ENCODE data around the gene PLA2G2C.

DNA sequence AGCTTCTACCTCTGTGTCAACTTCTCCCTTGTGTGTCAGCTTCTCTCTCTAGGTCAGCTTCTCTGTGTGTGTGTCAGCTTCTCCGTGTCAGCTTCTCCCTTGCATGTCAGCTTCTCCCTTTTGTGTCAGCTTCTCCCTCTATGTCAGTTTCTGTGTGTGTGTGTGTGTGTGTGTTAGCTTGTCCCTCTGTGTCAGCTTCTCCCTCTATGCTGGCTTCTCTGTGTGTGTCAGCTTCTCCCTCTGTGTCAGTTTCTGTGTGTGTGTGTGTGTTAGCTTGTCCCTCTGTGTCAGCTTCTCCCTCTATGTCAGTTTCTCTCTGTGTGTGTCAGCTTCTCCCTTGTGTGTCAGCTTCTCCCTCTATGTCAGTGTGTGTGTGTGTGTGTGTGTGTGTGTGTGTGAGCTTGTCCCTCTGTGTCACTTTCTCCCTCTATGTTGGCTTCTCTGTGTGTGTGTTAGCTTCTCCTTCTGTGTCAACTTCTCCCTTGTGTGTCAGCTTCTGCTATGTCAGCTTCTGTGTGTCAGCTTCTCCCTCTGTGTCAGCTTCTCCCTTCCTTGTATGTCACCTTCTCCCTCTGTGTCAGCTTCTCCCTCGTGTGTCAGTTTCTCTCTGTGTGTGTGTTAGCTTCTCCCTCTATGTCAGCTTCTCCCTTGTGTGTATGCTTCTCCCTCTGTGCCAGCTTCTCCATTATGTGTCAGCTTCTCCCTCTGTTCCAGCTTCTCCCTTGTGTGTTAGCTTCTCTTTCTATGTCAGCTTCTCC lies 6.8 kb downstream of the PLA2G2C start:
- TF ChIP-seq CTCF (conservative IDR thresholded peaks at IDR 0.05; ENCODE audit: low read length) (no peak), EZH2phosphoT487 (IDR thresholded peaks at IDR 0.05; ENCODE audit: borderline replicate concordance, low read depth, low read length) (no peak)

Measured in OCI-LY7 (cell line).